ENCODE results near the gene RBBP8NL. TPM values are rescaled to one million over a fixed set of nuclear protein-coding genes. Genes with fewer than 3 reads are reported as not detected.

The RBBP8NL gene
- total and polyA plus RNA-seq, 2 of the 8 experiments (the other 6 are each of a cell fraction or from before 2014, with no cell fraction given) = 0.43 to 0.48 TPM

- CTCF ChIA-PET (ENCODE audit: partially characterized antibody) = no interaction called here
- no peak overlapping the region for H3K23ac ChIP-seq (ENCODE audit: insufficient read length)
- H4K5ac ChIP-seq (ENCODE audit: insufficient read length, low read depth, low read length) = no peak overlapping the region
- H3K4me2 ChIP-seq (ENCODE audit: insufficient read depth in 1 of 2, low read depth in 2 of 2, low read length in 2 of 2) = no peak overlapping the region
- no peak overlapping the region for H3K27ac ChIP-seq (ENCODE audit: low read depth, low read length)
- H4K20me1 ChIP-seq (replicated peaks in 1 of 2; ENCODE audit: control insufficient read depth in 1 of 2, insufficient read depth in 2 of 2, low read length in 2 of 2) = peaks cover 0 to 5% of the 10 kb centered on the region in 2 experiments
- H2AFZ ChIP-seq (ENCODE audit: low read length) = no peak overlapping the region
- H3K27me3 ChIP-seq (replicated peaks in 1 of 4; ENCODE audit: control insufficient read depth in 3 of 4, extremely low read depth in 1 of 4, insufficient read depth in 3 of 4, low read length in 3 of 4) = peaks cover 0 to 3% (median 1%) of the 10 kb centered on the region in 4 experiments; a peak in 1 of 7 replicates
- no peak overlapping the region for H3K4ac ChIP-seq (replicated peaks; ENCODE audit: insufficient read length, low read depth, low read length)
- no peak overlapping the region for H3K9ac ChIP-seq (replicated peaks in 1 of 4; ENCODE audit: extremely low read depth in 1 of 4, low read depth in 3 of 4, low read length in 3 of 4)
- DNase-seq (ENCODE audit: low read depth in 1 of 2, low spot score in 2 of 2) = no peak
- no peaks in the 10 kb centered on the region for H3K23me2 ChIP-seq (ENCODE audit: low read depth, low read length)
- H2BK120ac ChIP-seq (replicated peaks; ENCODE audit: low read depth, low read length) = no peak overlapping the region
- H4K91ac ChIP-seq (replicated peaks; ENCODE audit: insufficient read length, low read length) = no peak overlapping the region
- H3K4me1 ChIP-seq (replicated peaks in 1 of 4; ENCODE audit: control insufficient read depth in 3 of 4, insufficient read depth in 4 of 4, low read length in 3 of 4) = no peaks in the 10 kb centered on the region; a peak in 1 of 7 replicates
- H3K14ac ChIP-seq (ENCODE audit: insufficient read length) = no peak overlapping the region
- H3K36me3 ChIP-seq (ENCODE audit: control insufficient read depth in 2 of 4, insufficient read depth in 4 of 4, low read length in 3 of 4) = no peaks in the 10 kb centered on the region
- H2AK5ac ChIP-seq (ENCODE audit: low read depth, low read length) = no peak overlapping the region
- H3K79me2 ChIP-seq (ENCODE audit: control insufficient read depth in 1 of 2, insufficient read depth in 2 of 2, low read length in 2 of 2) = no peaks in the 10 kb centered on the region
- no peak for FAIRE-seq
- no peak overlapping the region for H3K4me3 ChIP-seq (ENCODE audit: extremely low read depth in 1 of 4, insufficient read depth in 2 of 4, low read depth in 3 of 4, low read length in 4 of 4)
- H3K56ac ChIP-seq (replicated peaks; ENCODE audit: insufficient read length, low read depth, low read length) = no peak overlapping the region
- POLR2A ChIA-PET (ENCODE audit: partially characterized antibody) = no interaction called here
- H4K8ac ChIP-seq (ENCODE audit: extremely low read depth, insufficient read depth, low read length) = no peak overlapping the region
- WGBS, 2 experiments (ENCODE audit: extremely low coverage in 1 of 2, insufficient coverage in 1 of 2, insufficient read length in 1 of 2, insufficient replicate concordance in 2 of 2, low coverage in 1 of 2, low lambda C conversion rate in 2 of 2, missing lambda C conversion rate in 1 of 2) = 76% methylated on average over 10 of the region's 10 CpGs; no CpG with 5 or more reads in 1 of the 2 experiments
- no peaks in the 10 kb centered on the region for H3K9me3 ChIP-seq (ENCODE audit: insufficient read depth in 2 of 2, low read depth in 1 of 2, low read length in 1 of 2)
- TF ChIP-seq RNF2 (IDR thresholded peaks at IDR 0.05; ENCODE audit: borderline replicate concordance, low read depth, low read length, missing control alignments, poor library complexity, severe bottlenecking) = no peak
- TF ChIP-seq USF2 (IDR thresholded peaks at IDR 0.05; ENCODE audit: low read length) = no peak
- TF ChIP-seq TAF1 (IDR thresholded peaks at IDR 0.05; ENCODE audit: low read depth, low read length) = no peak
- no peak for TF ChIP-seq CTBP2 (IDR thresholded peaks at IDR 0.05; ENCODE audit: borderline replicate concordance, insufficient read depth, insufficient read length, low read length)
- TF ChIP-seq TCF12 (IDR thresholded peaks at IDR 0.05; ENCODE audit: low read depth, low read length) = no peak
- TF ChIP-seq SP1 (IDR thresholded peaks at IDR 0.05; ENCODE audit: low read depth, low read length) = no peak
- no peak for TF ChIP-seq MAX (IDR thresholded peaks at IDR 0.05)
- no peak for TF ChIP-seq HDAC2 (IDR thresholded peaks at IDR 0.05; ENCODE audit: borderline replicate concordance in 1 of 2, low read depth in 2 of 2, low read length in 2 of 2)
- no peak overlapping the region for H2BK5ac ChIP-seq (ENCODE audit: low read depth, low read length)
- H3K18ac ChIP-seq (ENCODE audit: extremely low read depth, low read length) = no peak overlapping the region
- H2BK12ac ChIP-seq (ENCODE audit: low read depth, low read length) = no peak overlapping the region
- no peaks in the 10 kb centered on the region for H3K79me1 ChIP-seq (ENCODE audit: low read depth, low read length)
- no peak overlapping the region for H2BK20ac ChIP-seq (ENCODE audit: low read length)
- no peak overlapping the region for H2BK15ac ChIP-seq (ENCODE audit: low read length)
These were observed 37.7 kb upstream of the RBBP8NL start for GRCh38 chr20:62464990-62465389.

Data from H1 (cell line).